ENCODE measurements around the gene JAM3.

DNA sequence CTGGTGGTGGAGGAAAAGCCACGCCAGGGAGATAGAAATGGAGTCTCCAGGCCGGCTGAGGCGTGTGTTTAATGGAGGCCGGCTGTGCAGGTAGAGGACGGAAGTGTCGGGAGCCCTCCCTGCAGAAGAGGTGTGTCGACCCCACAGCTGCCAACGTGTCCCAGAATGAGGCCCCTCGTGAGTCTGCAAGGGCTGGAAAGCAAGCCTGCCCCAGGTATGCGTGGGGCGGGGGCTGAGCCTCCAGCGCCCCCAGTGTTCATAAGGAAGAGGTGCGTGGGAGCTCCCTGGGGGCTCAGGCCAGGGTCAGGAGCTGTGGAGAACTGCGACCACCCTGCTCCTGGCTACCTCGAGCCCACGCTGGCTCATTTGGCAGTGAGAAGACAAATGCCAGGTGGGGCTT, 38.0 kb upstream of the JAM3 start:
- TF ChIP-seq, protein P1, sequence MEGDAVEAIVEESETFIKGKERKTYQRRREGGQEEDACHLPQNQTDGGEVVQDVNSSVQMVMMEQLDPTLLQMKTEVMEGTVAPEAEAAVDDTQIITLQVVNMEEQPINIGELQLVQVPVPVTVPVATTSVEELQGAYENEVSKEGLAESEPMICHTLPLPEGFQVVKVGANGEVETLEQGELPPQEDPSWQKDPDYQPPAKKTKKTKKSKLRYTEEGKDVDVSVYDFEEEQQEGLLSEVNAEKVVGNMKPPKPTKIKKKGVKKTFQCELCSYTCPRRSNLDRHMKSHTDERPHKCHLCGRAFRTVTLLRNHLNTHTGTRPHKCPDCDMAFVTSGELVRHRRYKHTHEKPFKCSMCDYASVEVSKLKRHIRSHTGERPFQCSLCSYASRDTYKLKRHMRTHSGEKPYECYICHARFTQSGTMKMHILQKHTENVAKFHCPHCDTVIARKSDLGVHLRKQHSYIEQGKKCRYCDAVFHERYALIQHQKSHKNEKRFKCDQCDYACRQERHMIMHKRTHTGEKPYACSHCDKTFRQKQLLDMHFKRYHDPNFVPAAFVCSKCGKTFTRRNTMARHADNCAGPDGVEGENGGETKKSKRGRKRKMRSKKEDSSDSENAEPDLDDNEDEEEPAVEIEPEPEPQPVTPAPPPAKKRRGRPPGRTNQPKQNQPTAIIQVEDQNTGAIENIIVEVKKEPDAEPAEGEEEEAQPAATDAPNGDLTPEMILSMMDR (IDR thresholded peaks at IDR 0.05) = no peak
- TF ChIP-seq POLR2A (IDR thresholded peaks at IDR 0.05) (no peak), POLR2AphosphoS5 (IDR thresholded peaks at IDR 0.05) (no peak), EP300 (IDR thresholded peaks at IDR 0.05) (no peak)

All from suprapubic skin (tissue), 4 donors.